Activated T-cell treated with anti-CD3 and anti-CD28 coated beads, Interleukin-2, amount 50 U/mL, for 4 hours (primary cell): ENCODE results near the gene STAT3. TPM values are rescaled to one million over a fixed set of nuclear protein-coding genes. Genes with fewer than 3 reads are reported as not detected.
"Not testable (repeated sequence)": the region's sequence is repeated elsewhere in the genome, so short reads cannot be mapped to it uniquely, and the experiment has no call there.

ENCODE experiments used
- ATAC-seq, 2 donors: fragments of 200-7000 bp; cut with Tn5 transposase; one replicate each; pipeline ENCODE4 v1.10.0; 2021
- DNase-seq: peaks from one replicate; pipeline ENCODE4 v3.0.0-alpha.2; 2020
- H3K27me3 Mint-ChIP-seq: one replicate; pipeline ENCODE4 v1.8.0; 2021; ENCODE audit warnings: low read depth, mixed read lengths
- H3K36me3 Mint-ChIP-seq: one replicate; pipeline ENCODE4 v1.8.0; 2022; ENCODE audit warnings: mixed read lengths; ENCODE audit not compliant: insufficient read depth
- H3K4me1 Mint-ChIP-seq: one replicate; pipeline ENCODE4 v1.8.0; 2021; ENCODE audit warnings: low read depth, mixed read lengths
- H3K4me3 Mint-ChIP-seq: one replicate; pipeline ENCODE4 v1.8.0; 2021; ENCODE audit warnings: mild to moderate bottlenecking, moderate library complexity, mixed read lengths
- H3K9me3 Mint-ChIP-seq: one replicate; pipeline ENCODE4 v1.8.0; 2021; ENCODE audit warnings: mixed read lengths
- total RNA-seq, 3 donors: library from RNA; stranded (reverse); gene quantifications; one replicate each; pipeline ENCODE4 v1.2.1, GENCODE V29; 2021

STAT3 gene
- total RNA-seq, 3 donors from 2014 or later, result 172 to 175 (median 173) TPM

DNA sequence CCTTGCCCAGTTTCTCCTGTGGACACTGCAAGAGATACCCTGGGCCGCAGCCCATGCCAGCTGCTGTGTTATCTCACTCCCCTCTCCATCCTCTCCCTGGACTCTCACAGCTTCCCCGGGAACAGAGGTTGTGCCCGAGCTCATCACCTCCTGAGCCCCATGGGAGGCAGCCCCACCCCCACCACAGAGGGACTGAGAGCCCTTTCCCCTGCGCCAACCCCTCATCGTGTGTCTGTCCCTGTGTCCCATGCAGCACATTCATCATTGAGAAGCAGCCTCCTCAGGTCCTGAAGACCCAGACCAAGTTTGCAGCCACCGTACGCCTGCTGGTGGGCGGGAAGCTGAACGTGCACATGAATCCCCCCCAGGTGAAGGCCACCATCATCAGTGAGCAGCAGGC is 87.2 kb downstream of the STAT3 start:
- H3K27me3 Mint-ChIP-seq, result no peaks in the 10 kb centered on the region

DNA sequence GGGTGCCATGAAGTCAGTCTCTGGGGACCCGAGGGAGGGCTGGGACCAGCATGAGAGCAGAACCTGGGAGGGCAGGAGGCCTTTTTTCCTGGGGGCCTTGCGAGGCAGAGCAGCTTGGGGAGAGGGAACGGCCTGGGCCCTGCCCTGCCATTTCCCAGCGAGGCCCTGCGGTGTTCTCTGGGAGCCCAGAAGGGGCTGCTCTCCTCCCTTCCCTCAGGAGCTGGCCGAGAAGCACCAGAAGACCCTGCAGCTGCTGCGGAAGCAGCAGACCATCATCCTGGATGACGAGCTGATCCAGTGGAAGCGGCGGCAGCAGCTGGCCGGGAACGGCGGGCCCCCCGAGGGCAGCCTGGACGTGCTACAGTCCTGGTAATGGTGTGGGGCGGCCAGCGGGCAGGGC is 88.3 kb downstream of the STAT3 start:
- H3K36me3 Mint-ChIP-seq, result peaks cover 51% of the 10 kb centered on the region
- ATAC-seq, DNase-seq, H3K4me3 Mint-ChIP-seq, H3K27me3 Mint-ChIP-seq, H3K9me3 Mint-ChIP-seq: not testable (repeated sequence)
- H3K4me1 Mint-ChIP-seq, result peaks cover 18% of the 10 kb centered on the region

More for the DNA sequence above, 87.2 kb downstream of the STAT3 start:
- no peaks in the 10 kb centered on the region for H3K9me3 Mint-ChIP-seq
- ATAC-seq (no peak), DNase-seq (no peak)
- peaks cover 17% of the 10 kb centered on the region for H3K4me1 Mint-ChIP-seq
- H3K4me3 Mint-ChIP-seq, result no peak overlapping the region
- peaks cover 49% of the 10 kb centered on the region for H3K36me3 Mint-ChIP-seq

DNA sequence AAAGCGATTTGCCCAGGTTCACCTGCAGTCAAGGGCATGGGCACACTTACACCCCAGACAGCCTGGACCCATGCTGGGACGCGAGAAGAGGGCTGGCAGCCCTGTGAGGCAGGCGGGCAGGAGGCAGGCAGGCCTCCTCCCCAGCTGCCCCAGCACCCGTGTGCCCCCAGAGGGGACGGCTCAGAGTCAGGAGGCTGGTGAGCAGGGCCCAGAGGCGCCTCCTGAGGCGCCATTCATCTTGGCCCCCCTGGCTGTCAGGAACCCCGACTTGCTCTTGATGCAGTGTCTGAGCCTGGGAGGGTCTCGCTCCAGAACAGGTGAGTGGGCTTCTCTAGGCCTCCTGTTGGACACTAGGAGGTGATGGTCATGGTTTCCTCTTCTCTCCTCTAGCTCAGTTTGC is 88.9 kb downstream of the STAT3 start:
- H3K4me3 Mint-ChIP-seq, DNase-seq, H3K9me3 Mint-ChIP-seq, H3K27me3 Mint-ChIP-seq, ATAC-seq: not testable (repeated sequence)
- Mint-ChIP-seq H3K36me3 (peaks cover 48% of the 10 kb centered on the region), H3K4me1 (peaks cover 15% of the 10 kb centered on the region)

DNA sequence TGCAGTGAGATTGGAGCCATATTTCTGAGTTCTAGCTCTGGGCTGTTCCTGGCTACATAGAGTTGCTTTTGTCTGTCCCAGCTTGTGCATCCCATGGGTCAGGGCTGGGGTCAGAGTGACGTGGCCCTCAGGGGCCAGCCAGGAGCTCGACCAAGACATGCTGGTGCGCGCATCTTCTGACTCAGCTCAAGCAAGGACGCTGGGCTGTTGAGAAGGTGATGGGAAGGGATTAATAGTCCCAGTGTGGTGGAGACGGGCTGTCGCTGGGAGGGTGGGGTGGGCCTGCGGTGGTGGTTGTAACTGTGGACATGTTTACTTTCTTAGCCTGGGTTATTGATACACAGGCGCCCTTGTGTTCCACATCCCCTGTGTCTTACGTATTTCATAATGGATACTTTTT is 90.5 kb downstream of the STAT3 start:
- H3K27me3 Mint-ChIP-seq, DNase-seq, H3K4me3 Mint-ChIP-seq, H3K9me3 Mint-ChIP-seq, ATAC-seq: not testable (repeated sequence)
- Mint-ChIP-seq H3K4me1 (peaks cover 16% of the 10 kb centered on the region), H3K36me3 (peaks cover 48% of the 10 kb centered on the region)

DNA sequence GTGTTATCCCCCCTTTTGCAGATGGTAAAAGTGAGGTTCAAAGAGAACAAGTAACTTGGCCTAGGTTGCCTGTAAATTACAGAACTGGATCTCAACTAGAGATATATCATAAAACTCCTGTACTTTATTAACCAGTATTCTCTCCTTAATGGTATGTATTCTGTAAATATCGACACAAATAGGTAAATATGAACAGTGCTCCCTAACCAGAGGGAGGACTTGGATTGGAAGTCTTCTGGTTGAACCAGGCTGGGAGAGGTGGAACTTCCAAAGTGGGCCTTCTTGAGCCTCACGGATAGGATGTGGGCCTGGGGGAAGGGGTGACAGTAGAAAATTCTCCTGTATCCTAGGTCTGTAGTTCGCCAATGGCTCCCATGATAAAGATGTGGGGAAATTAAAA is 92.2 kb downstream of the STAT3 start:
- no peak overlapping the region for H3K4me3 Mint-ChIP-seq
- ATAC-seq (no peak), DNase-seq (no peak)
- peaks cover 27% of the 10 kb centered on the region for H3K4me1 Mint-ChIP-seq
- no peaks in the 10 kb centered on the region for H3K9me3 Mint-ChIP-seq
- H3K27me3 Mint-ChIP-seq, result no peaks in the 10 kb centered on the region
- H3K36me3 Mint-ChIP-seq, result peaks cover 47% of the 10 kb centered on the region

DNA sequence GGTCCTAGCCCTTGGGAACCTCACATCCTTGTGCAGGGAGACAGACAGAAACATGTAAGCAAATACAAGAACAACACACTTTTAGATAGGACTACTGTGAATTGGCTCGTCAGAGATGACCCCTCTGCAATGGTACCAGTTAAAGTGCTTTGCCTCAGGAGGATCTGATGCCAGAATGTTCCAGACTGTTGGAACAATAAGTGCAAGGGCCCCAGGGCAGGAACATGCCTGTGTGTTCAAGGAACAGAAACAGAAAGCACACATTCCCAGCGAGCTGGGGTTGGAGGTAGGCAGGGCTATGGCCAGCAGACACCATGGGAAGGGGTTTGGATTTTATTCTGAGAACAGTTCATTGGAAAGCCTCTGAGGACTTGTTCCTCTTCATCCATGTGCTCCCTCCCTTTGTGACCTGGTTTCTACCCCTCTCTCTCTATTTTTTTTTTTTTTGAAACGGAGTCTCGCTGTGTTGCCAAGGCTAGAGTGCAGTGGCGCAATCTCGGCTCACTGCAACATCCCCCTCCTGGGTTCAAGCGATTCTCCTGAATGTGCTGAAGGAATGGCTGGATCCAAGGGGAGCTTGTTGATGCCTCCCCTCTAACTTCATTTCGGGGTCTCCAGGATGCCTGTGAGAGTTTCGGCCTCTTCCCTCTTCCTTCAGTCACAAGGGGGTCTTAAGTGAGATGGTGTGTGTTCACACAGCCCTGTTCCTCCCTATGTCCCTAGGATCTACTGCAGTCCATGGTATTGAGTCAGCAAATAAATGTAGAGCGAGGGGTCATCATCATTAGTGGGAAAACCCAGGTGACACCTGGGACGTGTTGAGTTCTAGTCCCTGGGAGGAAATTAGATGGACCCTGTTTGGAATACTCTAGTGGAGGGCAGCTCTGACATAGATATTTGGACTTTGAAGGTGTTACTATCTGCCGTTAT is 93.5 kb downstream of the STAT3 start:
- H3K9me3 Mint-ChIP-seq, result no peaks in the 10 kb centered on the region
- DNase-seq (no peak), ATAC-seq (no peak)
- H3K27me3 Mint-ChIP-seq, result no peaks in the 10 kb centered on the region
- H3K4me3 Mint-ChIP-seq, result no peak overlapping the region
- H3K4me1 Mint-ChIP-seq, result peaks cover 40% of the 10 kb centered on the region
- H3K36me3 Mint-ChIP-seq, result peaks cover 57% of the 10 kb centered on the region

DNA sequence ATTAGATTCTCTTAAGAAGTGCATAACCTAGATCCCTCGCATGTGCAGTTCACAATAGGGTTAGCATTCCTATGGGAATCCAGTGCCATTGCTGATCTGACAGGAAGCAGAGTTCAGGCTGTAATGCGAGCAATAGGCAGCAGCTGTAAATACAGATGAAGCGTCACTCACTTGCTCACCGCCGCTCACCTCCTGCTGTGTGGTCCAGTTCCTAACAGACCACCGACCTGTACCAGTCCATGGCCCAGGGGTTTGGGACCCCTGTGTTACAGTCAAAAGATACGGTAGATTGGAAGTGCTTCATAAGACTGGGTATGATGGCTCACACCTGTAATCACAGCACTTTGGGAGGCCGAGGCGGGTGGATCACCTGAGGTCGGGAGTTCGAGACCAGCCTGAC is 97.1 kb downstream of the STAT3 start:
- ATAC-seq (no peak), DNase-seq (no peak)
- Mint-ChIP-seq H3K4me1 (peaks cover 54% of the 10 kb centered on the region), H3K4me3 (peak overlapping the region; percentile 94), H3K36me3 (peaks cover 47% of the 10 kb centered on the region), H3K9me3 (no peaks in the 10 kb centered on the region), H3K27me3 (no peaks in the 10 kb centered on the region)

DNA sequence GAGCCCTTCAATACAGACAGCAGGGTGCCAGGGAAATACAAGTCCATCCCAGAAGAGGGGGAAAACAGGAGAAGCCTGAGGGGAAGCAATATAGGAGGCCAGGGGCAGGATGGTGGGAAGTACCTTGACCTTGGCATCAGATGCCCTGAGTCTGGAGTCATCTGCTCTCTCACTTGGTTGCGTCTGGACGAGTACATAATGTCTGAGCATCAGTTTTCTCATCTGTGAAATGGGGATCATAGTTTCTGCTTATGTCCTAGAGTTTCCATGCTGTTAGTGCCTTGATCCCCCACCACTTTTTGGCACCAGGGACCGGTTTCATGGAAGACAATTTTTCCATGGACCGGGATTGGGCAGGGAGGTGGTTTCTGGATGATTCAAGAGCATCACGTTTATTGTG is 97.7 kb downstream of the STAT3 start:
- H3K9me3 Mint-ChIP-seq, result no peaks in the 10 kb centered on the region
- peak overlapping the region; percentile 94 for H3K4me3 Mint-ChIP-seq
- ATAC-seq, result no peak
- no peak for DNase-seq
- peaks cover 58% of the 10 kb centered on the region for H3K4me1 Mint-ChIP-seq
- no peaks in the 10 kb centered on the region for H3K27me3 Mint-ChIP-seq
- H3K36me3 Mint-ChIP-seq, result peaks cover 46% of the 10 kb centered on the region

DNA sequence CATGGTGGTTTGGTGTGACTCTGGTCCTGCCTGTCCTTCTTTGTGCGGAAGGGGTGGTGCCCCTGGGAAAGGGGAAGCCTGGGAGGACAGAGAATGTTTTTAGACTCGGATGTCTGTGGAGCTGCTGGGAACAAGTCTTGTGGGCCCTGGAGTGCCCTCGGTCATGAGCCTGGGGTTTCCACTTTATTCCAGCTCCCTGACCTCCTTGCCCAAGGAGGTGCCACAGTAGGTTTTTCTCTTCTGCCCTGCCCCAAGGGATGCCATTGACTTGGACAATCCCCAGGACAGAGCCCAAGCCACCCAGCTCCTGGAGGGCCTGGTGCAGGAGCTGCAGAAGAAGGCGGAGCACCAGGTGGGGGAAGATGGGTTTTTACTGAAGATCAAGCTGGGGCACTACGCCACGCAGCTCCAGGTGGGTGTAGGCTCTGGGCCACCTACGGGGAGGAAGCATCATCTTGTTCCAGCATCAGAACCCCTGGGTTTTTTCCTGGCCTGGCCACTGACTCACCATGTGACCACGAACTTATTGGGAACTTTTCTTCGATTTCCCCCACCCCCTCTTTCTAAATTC is 98.5 kb downstream of the STAT3 start:
- peak; percentile 32 to 41 for ATAC-seq
- Mint-ChIP-seq H3K4me3 (peak overlapping the region; percentile 94), H3K9me3 (no peaks in the 10 kb centered on the region), H3K36me3 (peaks cover 41% of the 10 kb centered on the region), H3K27me3 (no peaks in the 10 kb centered on the region), H3K4me1 (peaks cover 59% of the 10 kb centered on the region)
- DNase-seq, result peak; percentile 79

DNA sequence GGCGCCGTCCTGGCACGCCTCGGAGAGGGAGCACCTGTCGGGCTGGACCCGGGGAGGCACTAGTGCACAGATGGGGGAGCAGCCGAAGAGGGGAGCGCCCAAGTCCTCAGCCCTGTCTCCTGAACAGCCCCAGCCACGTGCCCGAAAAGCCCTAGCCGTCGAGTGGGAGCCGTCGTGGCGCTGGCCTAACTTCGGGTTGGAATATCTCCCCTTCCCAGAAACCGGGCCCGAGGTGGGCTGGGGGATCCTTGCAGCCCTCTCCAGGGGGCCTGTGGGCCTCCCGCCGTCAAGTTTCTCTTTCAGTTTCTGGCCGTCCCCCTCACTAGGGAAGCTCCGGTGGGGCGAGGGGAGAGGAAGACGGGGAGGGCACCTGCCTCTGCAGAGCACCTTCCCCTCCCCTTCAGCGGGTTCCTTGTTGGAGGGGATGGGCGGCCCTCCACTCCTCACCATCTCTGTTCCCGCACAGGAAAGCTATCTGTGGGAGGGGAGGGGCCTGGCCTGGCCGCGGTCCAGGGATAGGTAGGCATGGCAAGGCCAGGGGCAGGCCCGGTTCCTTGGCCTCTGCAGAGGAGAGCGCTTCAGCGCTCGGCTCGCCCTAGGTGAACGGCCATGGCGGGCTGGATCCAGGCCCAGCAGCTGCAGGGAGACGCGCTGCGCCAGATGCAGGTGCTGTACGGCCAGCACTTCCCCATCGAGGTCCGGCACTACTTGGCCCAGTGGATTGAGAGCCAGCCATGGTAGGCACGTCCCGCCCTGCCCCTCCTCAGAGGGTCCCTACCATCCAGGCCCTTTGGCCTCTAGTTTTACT is 99.2 kb downstream of the STAT3 start:
- peaks cover 37% of the 10 kb centered on the region for H3K36me3 Mint-ChIP-seq
- peak overlapping the region; percentile 94 for H3K4me3 Mint-ChIP-seq
- ATAC-seq, result peak; percentile 19 to 26

DNA sequence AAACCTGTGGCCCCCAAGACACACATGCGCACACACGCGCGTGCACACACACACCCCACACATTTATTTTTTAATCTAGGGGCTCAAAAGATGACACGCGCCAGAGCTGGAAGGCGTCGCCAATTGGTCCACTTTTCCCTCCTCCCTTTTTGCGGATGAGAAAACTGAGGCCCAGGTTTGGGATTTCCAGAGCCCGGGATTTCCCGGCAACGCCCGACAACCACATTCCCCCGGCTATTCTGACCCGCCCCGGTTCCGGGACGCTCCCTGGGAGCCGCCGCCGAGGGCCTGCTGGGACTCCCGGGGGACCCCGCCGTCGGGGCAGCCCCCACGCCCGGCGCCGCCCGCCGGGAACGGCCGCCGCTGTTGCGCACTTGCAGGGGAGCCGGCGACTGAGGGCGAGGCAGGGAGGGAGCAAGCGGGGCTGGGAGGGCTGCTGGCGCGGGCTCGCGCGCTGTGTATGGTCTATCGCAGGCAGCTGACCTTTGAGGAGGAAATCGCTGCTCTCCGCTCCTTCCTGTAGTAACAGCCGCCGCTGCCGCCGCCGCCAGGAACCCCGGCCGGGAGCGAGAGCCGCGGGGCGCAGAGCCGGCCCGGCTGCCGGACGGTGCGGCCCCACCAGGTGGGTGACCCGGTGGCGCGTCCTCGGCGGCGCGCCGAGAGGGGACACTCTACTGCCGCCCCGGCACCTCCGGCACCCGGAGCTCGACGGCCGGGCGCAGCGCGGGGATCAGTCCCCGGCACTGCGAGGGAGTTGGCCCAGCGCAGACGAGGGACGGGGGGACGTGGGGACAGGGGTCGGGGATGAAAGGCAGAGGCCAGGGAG is 100.1 kb downstream of the STAT3 start, which contains the start of gene STAT5A:
STAT5A (plus strand) TSS at position 522 of the 826 bp plus-strand sequence. CDS start 914 bp downstream, outside the sequence.
- peaks cover 59% of the 10 kb centered on the region for H3K4me1 Mint-ChIP-seq
- H3K9me3 Mint-ChIP-seq, result no peaks in the 10 kb centered on the region
- DNase-seq, result peak; percentile 69
- peak within 1 kb of the TSS; percentile 94 for H3K4me3 Mint-ChIP-seq
- H3K36me3 Mint-ChIP-seq, result peaks cover 31% of the 10 kb centered on the region
- H3K27me3 Mint-ChIP-seq, result no peaks in the 10 kb centered on the region
- ATAC-seq, result peak; percentile 73

More for the DNA sequence above, 99.2 kb downstream of the STAT3 start:
- Mint-ChIP-seq H3K9me3 (no peaks in the 10 kb centered on the region), H3K4me1 (peaks cover 59% of the 10 kb centered on the region), H3K27me3 (no peaks in the 10 kb centered on the region)
- DNase-seq, result peak; percentile 60

DNA sequence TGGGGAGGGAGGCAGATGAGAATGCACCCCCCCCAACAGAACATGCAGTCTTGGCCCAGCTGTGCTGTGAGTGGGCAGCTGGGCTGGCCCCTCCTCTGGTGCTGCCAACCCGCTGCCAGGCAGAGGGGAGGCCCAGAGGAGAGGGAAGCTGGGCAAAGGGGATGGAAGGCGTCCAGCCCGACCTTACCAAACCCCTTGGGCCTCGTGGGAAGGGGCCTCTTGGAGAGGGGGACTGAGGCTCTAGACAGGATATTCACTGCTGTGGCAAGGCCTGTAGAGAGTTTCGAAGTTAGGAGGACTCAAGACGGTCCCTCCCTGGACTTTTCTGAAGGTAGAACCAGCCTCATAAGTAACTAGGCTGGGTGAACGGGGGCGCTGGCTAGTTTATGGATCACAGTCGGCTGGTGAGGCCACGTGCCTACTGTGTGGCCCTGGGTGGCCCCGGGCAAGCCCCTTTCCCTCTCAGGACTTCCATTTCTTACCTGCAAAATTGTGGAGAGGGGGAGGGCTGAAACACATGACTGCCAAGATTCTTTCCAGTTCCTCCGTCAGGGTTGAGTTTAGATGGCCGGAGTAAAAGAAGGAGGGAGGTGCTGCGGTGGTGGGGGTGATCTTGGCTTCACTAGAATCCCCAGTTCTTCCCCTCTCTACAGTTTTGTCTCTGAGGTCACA is 100.8 kb downstream of the STAT3 start:
- ATAC-seq (peak; percentile 16 to 30), DNase-seq (peak; percentile 43)
- Mint-ChIP-seq H3K9me3 (no peaks in the 10 kb centered on the region), H3K36me3 (peaks cover 31% of the 10 kb centered on the region), H3K27me3 (no peaks in the 10 kb centered on the region), H3K4me1 (peaks cover 64% of the 10 kb centered on the region), H3K4me3 (peak overlapping the region; percentile 89)
